Thyroid gland (tissue), 4 donors: ENCODE results near the gene WDR45.

Experiments
- POLR2A ChIP-seq, 2 donors: fragments of 450-650 bp; IDR thresholded peaks; one replicate each; pipeline ENCODE4 v1.6.1; 2017; ENCODE audit warnings: antibody characterized with exemption in 2 of 2, mild to moderate bottlenecking in 2 of 2, moderate library complexity in 1 of 2
- TF ChIP-seq, protein P1 (sequence below), 6 experiments: fragments of 200-600 bp in 3 of 6; fragments of 450-650 bp in 3 of 6; sonication (generic) in 3 of 6; IDR thresholded peaks; one replicate each; pipeline ENCODE4 v1.5.1; 2016 to 2019; ENCODE audit warnings: antibody characterized with exemption in 6 of 6, mild to moderate bottlenecking in 2 of 6, inconsistent platforms in 1 of 6, moderate library complexity in 1 of 6

DNA sequence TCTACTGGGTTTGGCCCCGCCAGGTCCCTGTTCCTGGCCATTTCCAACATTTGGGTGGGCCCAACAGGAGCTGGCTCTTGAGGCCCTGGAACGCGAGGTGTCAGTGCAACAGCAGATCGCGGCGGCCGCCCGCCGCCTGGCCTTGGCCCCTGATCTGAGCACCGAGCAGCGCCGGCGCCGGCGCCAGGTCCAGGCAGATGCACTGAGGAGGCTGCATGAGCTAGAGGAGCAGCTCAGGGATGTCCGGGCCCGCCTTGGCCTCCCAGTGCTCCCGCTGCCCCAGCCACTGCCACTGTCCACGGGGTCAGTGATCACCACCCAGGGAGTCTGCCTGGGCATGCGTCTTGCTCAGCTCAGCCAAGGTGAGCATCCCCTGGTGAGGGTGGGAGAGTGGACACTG is 15.4 kb downstream of the WDR45 start:
- TF ChIP-seq, protein P1, sequence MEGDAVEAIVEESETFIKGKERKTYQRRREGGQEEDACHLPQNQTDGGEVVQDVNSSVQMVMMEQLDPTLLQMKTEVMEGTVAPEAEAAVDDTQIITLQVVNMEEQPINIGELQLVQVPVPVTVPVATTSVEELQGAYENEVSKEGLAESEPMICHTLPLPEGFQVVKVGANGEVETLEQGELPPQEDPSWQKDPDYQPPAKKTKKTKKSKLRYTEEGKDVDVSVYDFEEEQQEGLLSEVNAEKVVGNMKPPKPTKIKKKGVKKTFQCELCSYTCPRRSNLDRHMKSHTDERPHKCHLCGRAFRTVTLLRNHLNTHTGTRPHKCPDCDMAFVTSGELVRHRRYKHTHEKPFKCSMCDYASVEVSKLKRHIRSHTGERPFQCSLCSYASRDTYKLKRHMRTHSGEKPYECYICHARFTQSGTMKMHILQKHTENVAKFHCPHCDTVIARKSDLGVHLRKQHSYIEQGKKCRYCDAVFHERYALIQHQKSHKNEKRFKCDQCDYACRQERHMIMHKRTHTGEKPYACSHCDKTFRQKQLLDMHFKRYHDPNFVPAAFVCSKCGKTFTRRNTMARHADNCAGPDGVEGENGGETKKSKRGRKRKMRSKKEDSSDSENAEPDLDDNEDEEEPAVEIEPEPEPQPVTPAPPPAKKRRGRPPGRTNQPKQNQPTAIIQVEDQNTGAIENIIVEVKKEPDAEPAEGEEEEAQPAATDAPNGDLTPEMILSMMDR (IDR thresholded peaks at IDR 0.05) = no peak
- no peak for TF ChIP-seq POLR2A (IDR thresholded peaks at IDR 0.05)
